Measurements from ENCODE around the gene FMNL2. TPM values are rescaled to one million over a fixed set of nuclear protein-coding genes. Genes with fewer than 3 reads are reported as not detected.

FMNL2 gene
- total RNA-seq, 1 experiment from 2014 or later, result 29.0 TPM

GRCh38 chr2:152396763-152397162 is 61.8 kb downstream of the FMNL2 start:
- Histone ChIP-seq H3K9me3 (ENCODE audit: insufficient read depth, low read depth) (no peaks in the 10 kb centered on the region), H3K4me2 (no peak overlapping the region), H4K20me1 (ENCODE audit: insufficient read depth) (no peaks in the 10 kb centered on the region), H3F3A (ENCODE audit: insufficient read depth, low read depth) (no peaks in the 10 kb centered on the region; the same call in 1 of the 2 replicates), H3K79me2 (ENCODE audit: low read depth) (peaks cover 90% of the 10 kb centered on the region), H3K4me3 (no peak overlapping the region), H3K36me3 (ENCODE audit: low read depth) (no peaks in the 10 kb centered on the region), H2AFZ (no peak overlapping the region), H3K9me2 (ENCODE audit: insufficient read depth) (peaks cover 5% of the 10 kb centered on the region; the same call in 1 of the 2 replicates), H3K27ac (no peak overlapping the region), H3K27me3 (ENCODE audit: insufficient read depth, low read depth) (no peaks in the 10 kb centered on the region), H3K4me1 (replicated peaks; ENCODE audit: insufficient read depth) (no peaks in the 10 kb centered on the region; the same call in 1 of the 2 replicates)
- DNase-seq, result no peak
- BruUV-seq (replicated peaks), result no TSS peak
- intact Hi-C loops (cut with micrococcal nuclease; ENCODE audit: unreplicated experiment), result no loop called here
- ChIA-PET POLR2A (ENCODE audit: unreplicated experiment) (no interaction called here), CTCF (no interaction called here)
- TF ChIP-seq EZH2 (IDR thresholded peaks at IDR 0.05; ENCODE audit: low read depth), result no peak
- no peak for TF ChIP-seq CTCF (conservative IDR thresholded peaks at IDR 0.05)

- Histone ChIP-seq H3K4me3 (no peak overlapping the region), H3K79me2 (ENCODE audit: low read depth) (peaks cover 89% of the 10 kb centered on the region), H3K9me2 (ENCODE audit: insufficient read depth) (peaks cover under 1% of the 10 kb centered on the region; the same call in 1 of the 2 replicates), H2AFZ (no peak overlapping the region), H3K9me3 (ENCODE audit: insufficient read depth, low read depth) (no peaks in the 10 kb centered on the region), H3K27ac (no peak overlapping the region), H3K4me2 (no peak overlapping the region), H3K4me1 (replicated peaks; ENCODE audit: insufficient read depth) (peaks cover 17% of the 10 kb centered on the region; the same call in 1 of the 2 replicates), H3K27me3 (ENCODE audit: insufficient read depth, low read depth) (no peaks in the 10 kb centered on the region), H3F3A (ENCODE audit: insufficient read depth, low read depth) (peaks cover 3% of the 10 kb centered on the region; the same call in 1 of the 2 replicates), H4K20me1 (ENCODE audit: insufficient read depth) (no peaks in the 10 kb centered on the region), H3K36me3 (ENCODE audit: low read depth) (no peaks in the 10 kb centered on the region)
- POLR2A ChIA-PET (ENCODE audit: unreplicated experiment), result no interaction called here
- no TSS peak for BruUV-seq (replicated peaks)
- CTCF ChIA-PET, result no interaction called here
- intact Hi-C loops (cut with micrococcal nuclease; ENCODE audit: unreplicated experiment), result no loop called here
- DNase-seq, result no peak
- no peak for TF ChIP-seq CTCF (conservative IDR thresholded peaks at IDR 0.05)
- TF ChIP-seq EZH2 (IDR thresholded peaks at IDR 0.05; ENCODE audit: low read depth), result no peak
These were observed 64.0 kb downstream of the FMNL2 start for GRCh38 chr2:152399003-152399402.

GRCh38 chr2:152400607-152401214 is 65.7 kb downstream of the FMNL2 start:
- no peak overlapping the region for H3K4me2 ChIP-seq
- H2AFZ ChIP-seq, result no peak overlapping the region
- H3K9me2 ChIP-seq (ENCODE audit: insufficient read depth), result no peaks in the 10 kb centered on the region
- ChIA-PET POLR2A (ENCODE audit: unreplicated experiment) (no interaction called here), CTCF (no interaction called here)
- no peaks in the 10 kb centered on the region for H3K9me3 ChIP-seq (ENCODE audit: insufficient read depth, low read depth)
- H3K27me3 ChIP-seq (ENCODE audit: insufficient read depth, low read depth), result no peaks in the 10 kb centered on the region
- intact Hi-C loops (cut with micrococcal nuclease; ENCODE audit: unreplicated experiment), result loop anchor here (5.0 to 10.0 kb wide), 2 partner anchors 67 to 214 kb away; no protein-coding TSS in a partner anchor
- H4K20me1 ChIP-seq (ENCODE audit: insufficient read depth), result no peaks in the 10 kb centered on the region
- DNase-seq, result no peak
- peaks cover 32% of the 10 kb centered on the region for H3K4me1 ChIP-seq (replicated peaks; ENCODE audit: insufficient read depth)
- TF ChIP-seq CTCF (conservative IDR thresholded peaks at IDR 0.05), result no peak
- no peak for TF ChIP-seq EZH2 (IDR thresholded peaks at IDR 0.05; ENCODE audit: low read depth)
- peaks cover 16% of the 10 kb centered on the region for H3F3A ChIP-seq (ENCODE audit: insufficient read depth, low read depth)
- BruUV-seq (replicated peaks), result no TSS peak
- H3K4me3 ChIP-seq, result no peak overlapping the region
- H3K27ac ChIP-seq, result 0 out of 2 replicates have a peak overlapping the region, but pooled peaks have one; percentile 28
- H3K36me3 ChIP-seq (ENCODE audit: low read depth), result no peaks in the 10 kb centered on the region
- peaks cover 90% of the 10 kb centered on the region for H3K79me2 ChIP-seq (ENCODE audit: low read depth)

Measured in PC-9 (cell line).